Vagina (tissue), 2 donors: ENCODE results near the gene TBCD. TPM values are rescaled to one million over a fixed set of nuclear protein-coding genes. Genes with fewer than 3 reads are reported as not detected.

Source experiments
- DNase-seq, 2 donors: peaks; one replicate each; pipeline ENCODE4 v3.0.0-alpha.2; 2017; ENCODE audit errors: extremely low spot score in 2 of 2
- H3K27ac ChIP-seq: fragments of 200-600 bp; sonication (generic); one replicate; pipeline ENCODE4 v1.5.1; 2019
- H3K27me3 ChIP-seq: fragments of 200-600 bp; sonication (generic); one replicate; pipeline ENCODE4 v1.5.1; 2019
- H3K36me3 ChIP-seq, 2 donors: fragments of 200-600 bp; sonication (generic); one replicate each; pipeline ENCODE4 v1.5.1; 2017 to 2019
- H3K4me1 ChIP-seq: fragments of 200-600 bp; sonication (generic); one replicate; pipeline ENCODE4 v1.5.1; 2019
- H3K4me3 ChIP-seq, 2 donors: fragments of 200-600 bp; sonication (generic); 1 replicate in 1 of 2; 2 replicates in 1 of 2; pipeline ENCODE4 v1.5.1; 2016 to 2019
- H3K9me3 ChIP-seq: fragments of 200-600 bp; sonication (generic); one replicate; pipeline ENCODE4 v1.5.1; 2019
- CTCF ChIP-seq, 3 experiments: fragments of 450-650 bp in 2 of 3; fragments of 200-600 bp in 1 of 3; sonication (generic) in 1 of 3; IDR thresholded peaks; one replicate each; pipeline ENCODE4 v1.5.1; 2017 to 2019; ENCODE audit warnings: antibody characterized with exemption in 3 of 3, mild to moderate bottlenecking in 2 of 3, moderate library complexity in 2 of 3
- POLR2A ChIP-seq, 2 donors: fragments of 450-650 bp; IDR thresholded peaks; one replicate each; pipeline ENCODE4 v1.6.1; 2017; ENCODE audit warnings: antibody characterized with exemption in 2 of 2, mild to moderate bottlenecking in 2 of 2, moderate library complexity in 2 of 2
- POLR2AphosphoS5 ChIP-seq, 2 donors: sonication (generic); formaldehyde crosslinking; IDR thresholded peaks; one replicate each; pipeline ENCODE4 v1.9.0; 2017; ENCODE audit warnings: antibody characterized with exemption in 2 of 2, mild to moderate bottlenecking in 2 of 2, low read depth in 1 of 2; ENCODE audit not compliant: insufficient read depth in 1 of 2
- intact Hi-C: fragments of 100-400 bp; cut with DNase I; formaldehyde crosslinking; loops from one replicate; pipeline ENCODE4 v1.15.1; 2023
- total RNA-seq: library from RNA; depleted of rRNA; stranded (reverse); fragments of >200 nt; gene quantifications from one replicate; pipeline ENCODE4 v1.2.3, GENCODE V29; 2016

Gene TBCD
- total RNA-seq, 1 donor from 2014 or later: 79.3 TPM

GRCh38 chr17:82803606-82804005 lies 51.7 kb downstream of the TBCD start:
- Histone ChIP-seq H3K9me3 (no peaks in the 10 kb centered on the region), H3K27me3 (no peaks in the 10 kb centered on the region), H3K4me3 (no peak overlapping the region), H3K27ac (no peak overlapping the region), H3K4me1 (peaks cover 24% of the 10 kb centered on the region), H3K36me3 (peaks cover 0 to 10% of the 10 kb centered on the region in 2 donors)
- no peak for DNase-seq
- intact Hi-C loops: no loop called here
- no peak for TF ChIP-seq POLR2AphosphoS5 (IDR thresholded peaks at IDR 0.05; ENCODE audit: insufficient read depth in 1 of 2, low read depth in 1 of 2)
- TF ChIP-seq POLR2A (IDR thresholded peaks at IDR 0.05): no peak
- no peak for TF ChIP-seq CTCF (IDR thresholded peaks at IDR 0.05)

- Histone ChIP-seq H3K27me3 (no peaks in the 10 kb centered on the region), H3K4me3 (peak overlapping the region in 1 of 2 donors; percentile 16), H3K27ac (peak overlapping the region; percentile 81), H3K9me3 (no peaks in the 10 kb centered on the region), H3K4me1 (peaks cover 24% of the 10 kb centered on the region), H3K36me3 (peaks cover 0 to 10% of the 10 kb centered on the region in 2 donors)
- no peak for TF ChIP-seq CTCF (IDR thresholded peaks at IDR 0.05)
- TF ChIP-seq POLR2A (IDR thresholded peaks at IDR 0.05): no peak
- TF ChIP-seq POLR2AphosphoS5 (IDR thresholded peaks at IDR 0.05; ENCODE audit: insufficient read depth in 1 of 2, low read depth in 1 of 2): peak; percentile 71 to 76
- no peak for DNase-seq
- intact Hi-C loops: no loop called here
These were observed 52.8 kb downstream of the TBCD start for GRCh38 chr17:82804442-82805191.

- Histone ChIP-seq H3K36me3 (peaks cover 0 to 10% of the 10 kb centered on the region in 2 donors), H3K27ac (peak overlapping the region; percentile 81), H3K9me3 (no peaks in the 10 kb centered on the region), H3K27me3 (no peaks in the 10 kb centered on the region), H3K4me1 (peaks cover 24% of the 10 kb centered on the region), H3K4me3 (no peak overlapping the region)
- DNase-seq: no peak
- TF ChIP-seq CTCF (IDR thresholded peaks at IDR 0.05) (no peak), POLR2AphosphoS5 (IDR thresholded peaks at IDR 0.05; ENCODE audit: insufficient read depth in 1 of 2, low read depth in 1 of 2) (no peak), POLR2A (IDR thresholded peaks at IDR 0.05) (no peak)
- intact Hi-C loops: no loop called here
These were observed 53.4 kb downstream of the TBCD start for GRCh38 chr17:82805254-82805653.

GRCh38 chr17:82805823-82806222 lies 54.0 kb downstream of the TBCD start:
- peaks cover 0 to 10% of the 10 kb centered on the region in 2 donors for H3K36me3 ChIP-seq
- H3K27ac ChIP-seq: no peak overlapping the region
- H3K4me1 ChIP-seq: peaks cover 24% of the 10 kb centered on the region

More at GRCh38 chr17:82805823-82806222, 54.0 kb downstream of the TBCD start:
- H3K27me3 ChIP-seq: no peaks in the 10 kb centered on the region
- intact Hi-C loops: no loop called here
- no peak for DNase-seq
- H3K4me3 ChIP-seq: no peak overlapping the region
- H3K9me3 ChIP-seq: no peaks in the 10 kb centered on the region
- TF ChIP-seq POLR2AphosphoS5 (IDR thresholded peaks at IDR 0.05; ENCODE audit: insufficient read depth in 1 of 2, low read depth in 1 of 2) (no peak), POLR2A (IDR thresholded peaks at IDR 0.05) (no peak), CTCF (IDR thresholded peaks at IDR 0.05) (no peak)
